Choroid plexus epithelial cell (primary cell): ENCODE data around the gene FFAR1.

Experiments
- DNase-seq: peaks from one replicate; pipeline ENCODE4 v3.0.0-alpha.2; 2010; ENCODE audit warnings: low read depth
- H3K4me3 ChIP-seq: 2 replicates; pipeline ENCODE4 v1.5.1; 2011; ENCODE audit warnings: low read depth, mild to moderate bottlenecking, control low read depth, low read length, moderate library complexity
- TF ChIP-seq, protein P1 (sequence below): conservative IDR thresholded peaks from 2 replicates; pipeline ENCODE4 v1.5.1; 2011; ENCODE audit warnings: low read depth, mild to moderate bottlenecking, control low read depth, inconsistent platforms, low read length, moderate library complexity

FFAR1 gene

DNA sequence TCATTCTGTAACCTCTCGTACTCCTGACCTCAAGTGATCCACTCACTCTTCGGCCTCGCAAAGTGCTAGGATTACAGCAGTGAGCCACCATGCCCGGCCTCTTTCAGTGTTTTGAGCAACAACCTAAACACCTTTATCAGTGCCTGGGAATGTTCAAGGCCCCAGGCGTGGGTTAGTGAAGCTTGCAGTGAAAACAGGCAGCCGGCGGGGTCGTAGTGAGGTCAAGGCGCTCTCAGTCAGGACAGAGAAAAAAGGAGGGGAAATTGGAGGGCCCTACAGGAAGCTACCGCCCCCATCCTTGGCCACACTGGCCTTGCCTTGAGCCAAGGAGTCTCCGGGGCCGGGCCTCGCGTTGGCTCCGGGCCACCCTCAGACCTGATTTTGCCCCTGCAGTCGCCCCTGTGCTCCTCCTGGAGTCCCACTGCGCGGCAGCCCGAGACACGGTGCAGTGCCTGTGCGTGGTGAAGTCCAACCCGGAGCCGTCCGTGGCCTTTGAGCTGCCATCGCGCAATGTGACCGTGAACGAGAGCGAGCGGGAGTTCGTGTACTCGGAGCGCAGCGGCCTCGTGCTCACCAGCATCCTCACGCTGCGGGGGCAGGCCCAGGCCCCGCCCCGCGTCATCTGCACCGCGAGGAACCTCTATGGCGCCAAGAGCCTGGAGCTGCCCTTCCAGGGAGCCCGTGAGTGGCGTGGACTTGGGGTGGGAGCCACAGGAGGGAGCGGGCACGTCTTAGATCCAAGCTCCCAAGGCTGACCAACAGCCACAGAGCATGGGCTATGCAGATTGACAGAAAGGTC, 38.0 kb upstream of the FFAR1 start:
- TF ChIP-seq, protein P1, sequence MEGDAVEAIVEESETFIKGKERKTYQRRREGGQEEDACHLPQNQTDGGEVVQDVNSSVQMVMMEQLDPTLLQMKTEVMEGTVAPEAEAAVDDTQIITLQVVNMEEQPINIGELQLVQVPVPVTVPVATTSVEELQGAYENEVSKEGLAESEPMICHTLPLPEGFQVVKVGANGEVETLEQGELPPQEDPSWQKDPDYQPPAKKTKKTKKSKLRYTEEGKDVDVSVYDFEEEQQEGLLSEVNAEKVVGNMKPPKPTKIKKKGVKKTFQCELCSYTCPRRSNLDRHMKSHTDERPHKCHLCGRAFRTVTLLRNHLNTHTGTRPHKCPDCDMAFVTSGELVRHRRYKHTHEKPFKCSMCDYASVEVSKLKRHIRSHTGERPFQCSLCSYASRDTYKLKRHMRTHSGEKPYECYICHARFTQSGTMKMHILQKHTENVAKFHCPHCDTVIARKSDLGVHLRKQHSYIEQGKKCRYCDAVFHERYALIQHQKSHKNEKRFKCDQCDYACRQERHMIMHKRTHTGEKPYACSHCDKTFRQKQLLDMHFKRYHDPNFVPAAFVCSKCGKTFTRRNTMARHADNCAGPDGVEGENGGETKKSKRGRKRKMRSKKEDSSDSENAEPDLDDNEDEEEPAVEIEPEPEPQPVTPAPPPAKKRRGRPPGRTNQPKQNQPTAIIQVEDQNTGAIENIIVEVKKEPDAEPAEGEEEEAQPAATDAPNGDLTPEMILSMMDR: no peak
- peak; percentile 89 for DNase-seq
- no peak overlapping the region for H3K4me3 ChIP-seq

DNA sequence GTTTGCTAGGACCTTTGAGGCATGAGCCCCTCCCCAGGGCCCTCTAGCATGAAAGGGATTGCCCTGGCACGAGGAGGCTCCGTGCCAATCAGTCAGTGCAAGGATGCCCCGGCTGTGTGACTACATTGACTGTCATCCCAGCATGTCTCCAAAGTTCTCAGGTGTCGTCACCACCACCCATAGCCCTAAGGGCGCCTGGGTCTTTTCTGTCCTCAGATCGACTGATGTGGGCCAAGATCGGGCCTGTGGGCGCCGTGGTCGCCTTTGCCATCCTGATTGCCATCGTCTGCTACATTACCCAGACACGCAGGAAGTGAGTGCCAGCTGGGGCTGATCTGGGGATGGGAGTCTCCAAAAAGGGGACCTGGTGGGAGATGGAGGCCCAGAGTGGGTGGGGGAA, 37.4 kb upstream of the FFAR1 start:
- H3K4me3 ChIP-seq: no peak overlapping the region
- DNase-seq: no peak
- TF ChIP-seq, protein P1: no peak

DNA sequence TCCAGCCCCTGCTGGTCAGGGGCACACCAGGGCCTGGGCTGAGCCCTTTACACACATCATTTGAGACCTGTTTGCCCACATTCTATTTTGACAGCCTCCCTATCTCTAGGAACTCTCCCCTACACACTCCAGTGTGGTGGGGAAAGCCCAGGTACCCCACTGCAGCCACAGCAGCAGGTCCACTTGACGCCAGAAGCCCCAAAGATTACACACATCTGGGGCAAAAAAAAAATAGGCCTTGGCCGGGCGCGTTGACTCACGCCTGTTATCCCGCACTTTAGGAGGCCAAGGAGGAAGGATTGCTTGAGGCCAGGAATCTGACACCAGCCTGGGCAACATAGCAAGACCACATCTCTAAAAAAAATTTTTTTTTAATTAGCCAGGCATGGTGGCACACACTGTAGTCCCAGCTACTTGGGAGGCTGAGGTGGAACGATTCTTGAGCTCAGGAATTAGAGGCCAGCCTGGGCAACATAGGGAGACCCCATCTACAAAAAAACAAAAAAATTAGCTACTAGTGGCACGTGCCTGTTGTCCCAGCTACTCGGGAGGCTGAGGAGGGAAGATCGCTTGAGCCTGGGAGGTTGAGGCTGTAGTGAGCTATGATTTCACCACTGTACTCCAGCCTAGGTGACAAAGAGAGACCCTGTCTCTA, 36.8 kb upstream of the FFAR1 start:
- no peak overlapping the region for H3K4me3 ChIP-seq
- DNase-seq: no peak
- TF ChIP-seq, protein P1: no peak

DNA sequence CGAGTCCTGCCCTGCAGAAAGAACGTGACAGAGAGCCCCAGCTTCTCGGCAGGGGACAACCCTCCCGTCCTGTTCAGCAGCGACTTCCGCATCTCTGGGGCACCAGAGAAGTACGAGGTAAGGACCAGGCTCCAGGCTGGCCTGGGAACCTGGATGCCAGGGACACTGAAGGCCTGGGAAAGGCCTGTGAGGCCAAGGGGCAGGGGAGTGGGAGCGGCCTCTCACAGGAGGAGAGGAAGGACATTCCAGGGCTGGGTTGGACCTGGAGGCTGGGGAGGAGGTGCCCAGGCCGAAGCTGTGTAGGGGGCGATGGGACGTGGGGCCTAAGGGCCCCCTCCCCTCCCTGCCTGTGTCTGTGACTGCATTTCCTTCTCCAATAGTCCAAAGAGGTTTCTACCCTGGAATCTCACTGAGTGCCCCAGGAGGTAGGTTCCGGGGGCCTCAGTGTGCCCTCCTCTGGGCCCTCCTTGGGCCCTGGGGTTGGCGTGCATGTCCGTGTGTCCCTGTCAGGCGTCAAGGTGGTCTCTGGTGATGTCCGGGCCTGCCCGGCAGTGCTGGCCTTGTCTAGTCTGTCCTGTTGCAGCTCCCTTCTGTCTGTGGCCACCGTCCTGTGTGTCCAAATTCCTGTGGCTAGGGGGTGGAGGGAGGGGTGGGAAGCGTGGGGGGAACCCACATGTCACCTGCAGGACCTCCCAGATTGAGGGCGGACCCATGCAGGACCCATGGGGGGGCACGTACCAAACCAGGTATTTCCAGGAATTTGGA, 35.6 kb upstream of the FFAR1 start:
- DNase-seq: no peak
- TF ChIP-seq, protein P1: no peak
- no peak overlapping the region for H3K4me3 ChIP-seq

DNA sequence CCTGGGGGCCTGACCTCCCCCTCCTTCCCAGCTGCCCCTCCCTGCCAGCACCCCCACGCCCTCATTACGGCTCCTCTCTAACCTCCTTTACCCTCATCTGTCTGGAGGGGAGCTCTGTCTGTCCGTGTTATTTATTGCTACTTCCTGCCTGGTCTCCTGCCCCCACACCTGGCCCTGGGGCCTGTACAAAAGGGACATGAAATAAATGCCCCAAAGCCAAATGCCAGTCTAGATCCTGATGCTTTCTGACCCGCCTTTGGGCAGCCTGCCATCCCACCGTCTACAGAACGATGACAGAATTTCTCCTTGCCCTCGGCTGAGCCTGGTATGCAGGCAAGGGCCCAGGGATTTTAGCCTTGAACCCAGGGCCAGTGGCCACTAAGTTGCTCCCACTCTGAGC, 34.1 kb upstream of the FFAR1 start:
- no peak for DNase-seq
- TF ChIP-seq, protein P1: no peak
- no peak overlapping the region for H3K4me3 ChIP-seq

DNA sequence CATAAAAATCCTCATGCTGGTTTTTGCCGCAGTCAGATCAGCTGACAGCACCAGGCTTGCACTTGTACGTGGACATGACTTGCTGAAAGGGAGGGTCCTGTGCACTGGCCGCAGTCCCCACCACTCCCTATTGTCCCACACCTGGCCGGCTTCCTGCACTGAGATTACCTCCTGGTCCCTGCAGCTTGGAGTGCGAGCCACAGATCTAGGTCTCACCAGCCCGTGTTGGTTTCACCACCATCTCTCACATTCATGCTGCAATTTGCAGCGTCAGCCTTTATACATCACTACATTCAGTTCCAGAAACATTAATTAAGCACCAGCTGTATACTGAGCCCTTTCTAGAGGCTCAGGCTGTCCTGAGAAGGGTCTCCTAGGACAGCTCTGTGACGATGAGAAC, 33.7 kb upstream of the FFAR1 start:
- DNase-seq: no peak
- H3K4me3 ChIP-seq: no peak overlapping the region
- TF ChIP-seq, protein P1: no peak
